Esophagus muscularis mucosa (tissue), 4 donors: ENCODE results near the gene BIRC6.

ENCODE experiments used
- EP300 ChIP-seq: sonication (generic); formaldehyde crosslinking; IDR thresholded peaks from one replicate; pipeline ENCODE4 v1.6.1; 2017; ENCODE audit warnings: antibody characterized with exemption
- POLR2A ChIP-seq: fragments of 450-650 bp; IDR thresholded peaks from one replicate; pipeline ENCODE4 v1.6.1; 2017; ENCODE audit warnings: antibody characterized with exemption, moderate library complexity, mild to moderate bottlenecking, low read depth
- POLR2AphosphoS5 ChIP-seq, 2 donors: sonication (generic); formaldehyde crosslinking; IDR thresholded peaks; one replicate each; pipeline ENCODE4 v1.6.1; 2017; ENCODE audit warnings: antibody characterized with exemption in 2 of 2
- TF ChIP-seq, protein P1 (sequence below), 3 experiments: fragments of 200-600 bp in 2 of 3; fragments of 450-650 bp in 1 of 3; sonication (generic) in 2 of 3; IDR thresholded peaks; one replicate each; pipeline ENCODE4 v1.5.1; 2017 to 2019; ENCODE audit warnings: antibody characterized with exemption in 3 of 3, mild to moderate bottlenecking in 2 of 3, moderate library complexity in 1 of 3

DNA sequence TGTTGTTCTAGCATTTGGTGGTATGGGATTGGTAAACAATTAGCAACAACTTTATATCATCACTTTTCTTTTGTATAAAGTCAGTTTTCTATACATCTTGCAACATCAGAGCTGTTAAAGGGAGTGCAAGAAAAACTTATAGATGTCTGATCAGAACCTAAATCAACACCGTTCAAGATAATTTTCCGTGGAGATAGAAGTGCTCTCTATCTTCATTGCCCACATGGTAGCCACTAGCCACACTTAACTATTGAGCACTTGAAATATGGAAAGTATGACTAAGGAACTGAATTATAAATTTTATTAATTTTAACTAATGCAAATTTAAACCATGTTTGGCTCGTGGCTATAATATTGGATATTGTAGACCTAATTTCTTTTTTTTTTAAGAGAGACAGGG lies 276.2 kb downstream of the BIRC6 start:
- TF ChIP-seq, protein P1, sequence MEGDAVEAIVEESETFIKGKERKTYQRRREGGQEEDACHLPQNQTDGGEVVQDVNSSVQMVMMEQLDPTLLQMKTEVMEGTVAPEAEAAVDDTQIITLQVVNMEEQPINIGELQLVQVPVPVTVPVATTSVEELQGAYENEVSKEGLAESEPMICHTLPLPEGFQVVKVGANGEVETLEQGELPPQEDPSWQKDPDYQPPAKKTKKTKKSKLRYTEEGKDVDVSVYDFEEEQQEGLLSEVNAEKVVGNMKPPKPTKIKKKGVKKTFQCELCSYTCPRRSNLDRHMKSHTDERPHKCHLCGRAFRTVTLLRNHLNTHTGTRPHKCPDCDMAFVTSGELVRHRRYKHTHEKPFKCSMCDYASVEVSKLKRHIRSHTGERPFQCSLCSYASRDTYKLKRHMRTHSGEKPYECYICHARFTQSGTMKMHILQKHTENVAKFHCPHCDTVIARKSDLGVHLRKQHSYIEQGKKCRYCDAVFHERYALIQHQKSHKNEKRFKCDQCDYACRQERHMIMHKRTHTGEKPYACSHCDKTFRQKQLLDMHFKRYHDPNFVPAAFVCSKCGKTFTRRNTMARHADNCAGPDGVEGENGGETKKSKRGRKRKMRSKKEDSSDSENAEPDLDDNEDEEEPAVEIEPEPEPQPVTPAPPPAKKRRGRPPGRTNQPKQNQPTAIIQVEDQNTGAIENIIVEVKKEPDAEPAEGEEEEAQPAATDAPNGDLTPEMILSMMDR (IDR thresholded peaks at IDR 0.05) = no peak
- TF ChIP-seq POLR2AphosphoS5 (IDR thresholded peaks at IDR 0.05) (no peak), EP300 (no peak), POLR2A (no peak)
